PFSK-1 (cell line): ENCODE data around the gene RPS8.

Source experiments
- POLR2AphosphoS5 ChIP-seq: IDR thresholded peaks from 2 replicates; pipeline ENCODE4 v1.6.1; 2012; ENCODE audit warnings: low read depth, mild to moderate bottlenecking, control low read depth, low read length, moderate library complexity
- REST ChIP-seq, 2 experiments: IDR thresholded peaks; 2 replicates each; pipeline versions ENCODE4 v1.6.1 to v1.8.0; 2011 to 2012; ENCODE audit warnings: low read depth in 2 of 2, low read length in 2 of 2, control low read depth in 1 of 2, inconsistent platforms in 1 of 2, mild to moderate bottlenecking in 1 of 2, moderate library complexity in 1 of 2; ENCODE audit not compliant: insufficient read depth in 1 of 2

GRCh38 chr1:44811234-44811633 lies 35.9 kb downstream of the RPS8 start:
- TF ChIP-seq POLR2AphosphoS5 (no peak), REST (IDR thresholded peaks at IDR 0.05; ENCODE audit: insufficient read depth in 1 of 2, low read depth in 2 of 2, low read length in 2 of 2) (no peak)
